Gastroesophageal sphincter (tissue), 4 donors: Measurements from ENCODE around the gene RNF11. TPM values are rescaled to one million over a fixed set of nuclear protein-coding genes. Genes with fewer than 3 reads are reported as not detected.

Experiments used
- ATAC-seq: fragments of 150-250 bp; one replicate; pipeline ENCODE4 v1.9.1; 2016; ENCODE audit warnings: mild to moderate bottlenecking, moderate library complexity
- H3K27ac ChIP-seq, 4 donors: fragments of 200-600 bp; sonication (generic) in 3 of 4; 1 replicate in 3 of 4; 2 replicates in 1 of 4; pipeline ENCODE4 v1.5.1; 2016 to 2019
- H3K27me3 ChIP-seq: fragments of 200-600 bp; sonication (generic); one replicate; pipeline ENCODE4 v1.5.1; 2019
- H3K36me3 ChIP-seq, 2 donors: fragments of 200-600 bp; sonication (generic); one replicate each; pipeline ENCODE4 v1.5.1; 2019; ENCODE audit warnings: control low read depth in 1 of 2
- H3K4me1 ChIP-seq, 3 donors: fragments of 200-600 bp; sonication (generic); 1 replicate in 2 of 3; 2 replicates in 1 of 3; pipeline ENCODE4 v1.5.1; 2016 to 2019; ENCODE audit warnings: control low read depth in 2 of 3
- H3K4me3 ChIP-seq, 2 donors: fragments of 200-600 bp; sonication (generic); one replicate each; pipeline ENCODE4 v1.5.1; 2019; ENCODE audit warnings: mild to moderate bottlenecking in 1 of 2, moderate library complexity in 1 of 2
- H3K9me3 ChIP-seq, 3 donors: fragments of 200-600 bp; sonication (generic); one replicate each; pipeline ENCODE4 v1.5.1; 2017 to 2019; ENCODE audit warnings: control low read depth in 2 of 3
- EP300 ChIP-seq: sonication (generic); formaldehyde crosslinking; IDR thresholded peaks from one replicate; pipeline ENCODE4 v1.6.1; 2017; ENCODE audit warnings: antibody characterized with exemption, mild to moderate bottlenecking
- POLR2A ChIP-seq, 2 donors: fragments of 450-650 bp; IDR thresholded peaks; one replicate each; pipeline ENCODE4 v1.6.1; 2017; ENCODE audit warnings: antibody characterized with exemption in 2 of 2, mild to moderate bottlenecking in 2 of 2, moderate library complexity in 1 of 2
- POLR2AphosphoS5 ChIP-seq: sonication (generic); formaldehyde crosslinking; IDR thresholded peaks from one replicate; pipeline ENCODE4 v1.6.1; 2017; ENCODE audit warnings: antibody characterized with exemption
- WGBS, 2 donors: methylation state at CpG; one replicate each; pipeline ENCODE4 v1.1.5; 2018; ENCODE audit warnings: low coverage in 1 of 2; 5-methylcytosine and 5-hydroxymethylcytosine counted together
- total RNA-seq, 4 donors: library from RNA; depleted of rRNA; stranded (reverse); fragments of >200 nt; gene quantifications; one replicate each; pipeline ENCODE4 v1.1.0, GENCODE V29; 2016
- TF ChIP-seq, protein P1 (sequence below), 4 experiments: fragments of 200-600 bp in 2 of 4; fragments of 450-650 bp in 2 of 4; sonication (generic) in 1 of 4; IDR thresholded peaks; one replicate each; pipeline ENCODE4 v1.5.1; 2017 to 2019; ENCODE audit warnings: antibody characterized with exemption in 4 of 4, mild to moderate bottlenecking in 2 of 4, moderate library complexity in 2 of 4

RNF11 gene
- total RNA-seq, 4 donors from 2014 or later = 96.7 to 156 (median 118) TPM

GRCh38 chr1:51265618-51266017, 29.5 kb downstream of the RNF11 start:
- H3K4me1 ChIP-seq = peaks cover 2 to 79% (median 17%) of the 10 kb centered on the region in 3 donors
- peaks cover 0 to 5% of the 10 kb centered on the region in 2 donors for H3K36me3 ChIP-seq
- no peak overlapping the region for H3K4me3 ChIP-seq
- 75 to 89% methylated on average over 3 of the region's 4 CpGs for WGBS, 2 donors
- ATAC-seq = no peak
- no peaks in the 10 kb centered on the region for H3K27me3 ChIP-seq
- no peaks in the 10 kb centered on the region for H3K9me3 ChIP-seq
- no peak for TF ChIP-seq POLR2AphosphoS5
- no peak for TF ChIP-seq EP300
- TF ChIP-seq, protein P1, sequence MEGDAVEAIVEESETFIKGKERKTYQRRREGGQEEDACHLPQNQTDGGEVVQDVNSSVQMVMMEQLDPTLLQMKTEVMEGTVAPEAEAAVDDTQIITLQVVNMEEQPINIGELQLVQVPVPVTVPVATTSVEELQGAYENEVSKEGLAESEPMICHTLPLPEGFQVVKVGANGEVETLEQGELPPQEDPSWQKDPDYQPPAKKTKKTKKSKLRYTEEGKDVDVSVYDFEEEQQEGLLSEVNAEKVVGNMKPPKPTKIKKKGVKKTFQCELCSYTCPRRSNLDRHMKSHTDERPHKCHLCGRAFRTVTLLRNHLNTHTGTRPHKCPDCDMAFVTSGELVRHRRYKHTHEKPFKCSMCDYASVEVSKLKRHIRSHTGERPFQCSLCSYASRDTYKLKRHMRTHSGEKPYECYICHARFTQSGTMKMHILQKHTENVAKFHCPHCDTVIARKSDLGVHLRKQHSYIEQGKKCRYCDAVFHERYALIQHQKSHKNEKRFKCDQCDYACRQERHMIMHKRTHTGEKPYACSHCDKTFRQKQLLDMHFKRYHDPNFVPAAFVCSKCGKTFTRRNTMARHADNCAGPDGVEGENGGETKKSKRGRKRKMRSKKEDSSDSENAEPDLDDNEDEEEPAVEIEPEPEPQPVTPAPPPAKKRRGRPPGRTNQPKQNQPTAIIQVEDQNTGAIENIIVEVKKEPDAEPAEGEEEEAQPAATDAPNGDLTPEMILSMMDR (IDR thresholded peaks at IDR 0.05) = no peak
- TF ChIP-seq POLR2A (IDR thresholded peaks at IDR 0.05) = no peak
- no peak overlapping the region for H3K27ac ChIP-seq

DNA sequence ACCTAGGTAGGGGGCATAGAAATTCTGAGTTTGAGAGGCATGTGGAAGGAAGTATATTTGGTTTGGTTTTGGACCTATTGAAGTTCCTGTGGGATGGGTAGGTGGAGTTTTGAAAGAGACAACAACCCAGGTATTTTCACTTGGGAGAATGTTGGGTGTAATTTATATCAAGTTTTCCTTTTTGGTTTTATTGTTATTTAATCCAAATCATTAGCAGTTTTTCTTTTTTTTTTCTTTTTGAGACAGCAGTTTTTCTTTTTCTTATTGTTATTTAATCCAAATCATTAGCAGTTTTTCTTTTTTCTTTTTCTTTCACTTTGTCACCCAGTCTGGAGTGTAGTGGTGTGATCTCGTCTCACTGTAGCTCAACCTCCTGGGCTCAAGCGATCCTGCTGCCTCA, 30.1 kb downstream of the RNF11 start:
- no peak for ATAC-seq
- no peaks in the 10 kb centered on the region for H3K27me3 ChIP-seq
- H3K4me1 ChIP-seq = peaks cover 2 to 73% (median 17%) of the 10 kb centered on the region in 3 donors
- no peaks in the 10 kb centered on the region for H3K9me3 ChIP-seq
- H3K4me3 ChIP-seq = no peak overlapping the region
- H3K36me3 ChIP-seq = peaks cover 0 to 10% of the 10 kb centered on the region in 2 donors
- WGBS, 2 donors = 83 to 88% methylated on average over 1 of the region's 2 CpGs
- TF ChIP-seq POLR2AphosphoS5 = no peak
- H3K27ac ChIP-seq = no peak overlapping the region

DNA sequence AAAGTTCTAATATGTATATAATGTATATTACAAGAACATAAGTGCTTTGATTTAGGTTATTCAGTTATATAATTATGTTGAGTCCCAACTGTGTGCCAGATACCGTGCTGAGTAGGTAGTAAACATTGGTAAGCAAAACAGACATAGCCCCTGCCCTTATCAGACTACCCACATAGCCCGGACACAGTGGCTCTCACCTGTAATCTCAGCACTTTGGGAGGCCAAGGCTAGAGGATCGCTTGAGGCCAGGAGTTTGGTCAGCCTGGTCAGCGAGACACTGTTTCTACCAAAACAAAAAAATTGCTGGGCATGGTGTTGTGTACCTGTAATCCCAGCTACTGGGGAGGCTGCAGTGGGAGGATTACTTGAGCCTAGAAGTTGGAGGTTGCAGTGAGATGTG, 30.7 kb downstream of the RNF11 start:
- Histone ChIP-seq H3K27ac (no peak overlapping the region), H3K4me1 (peaks cover 2 to 67% (median 17%) of the 10 kb centered on the region in 3 donors), H3K36me3 (peaks cover 0 to 15% of the 10 kb centered on the region in 2 donors), H3K4me3 (no peak overlapping the region), H3K9me3 (no peaks in the 10 kb centered on the region), H3K27me3 (no peaks in the 10 kb centered on the region)
- TF ChIP-seq POLR2AphosphoS5 (no peak), POLR2A (IDR thresholded peaks at IDR 0.05) (no peak), EP300 (no peak)
- TF ChIP-seq, protein P1 (IDR thresholded peaks at IDR 0.05) = no peak
- ATAC-seq = no peak
- WGBS, 2 donors = 96% methylated on average over 4 of the region's 4 CpGs; no CpG with 5 or more reads in 1 of the 2 donors

DNA sequence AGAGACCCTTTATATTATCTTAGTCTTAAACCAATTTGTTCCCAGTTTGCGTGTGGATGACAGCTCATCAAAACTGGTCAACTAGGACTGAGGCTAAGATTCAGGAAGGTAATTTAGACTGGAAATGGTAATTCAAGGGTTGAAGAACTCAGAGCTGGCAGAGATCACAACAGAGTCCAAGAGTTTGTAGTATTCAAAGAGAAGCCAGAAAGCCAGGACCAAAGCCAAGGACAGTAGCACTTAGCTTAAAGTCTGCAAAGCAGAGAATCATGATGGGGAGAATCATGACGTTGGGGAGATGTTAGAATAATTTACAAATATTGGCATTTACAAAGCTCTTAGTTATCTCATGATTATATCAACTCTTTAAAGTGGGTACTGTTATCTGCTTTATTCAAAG, 32.6 kb downstream of the RNF11 start:
- no peaks in the 10 kb centered on the region for H3K9me3 ChIP-seq
- no peak overlapping the region for H3K4me3 ChIP-seq
- peaks cover 2 to 52% (median 14%) of the 10 kb centered on the region in 3 donors for H3K4me1 ChIP-seq
- WGBS, 2 donors = 41 to 44% methylated on average over 2 of the region's 2 CpGs
- H3K36me3 ChIP-seq = peaks cover 0 to 32% of the 10 kb centered on the region in 2 donors
- TF ChIP-seq, protein P1 (IDR thresholded peaks at IDR 0.05) = no peak
- TF ChIP-seq EP300 (no peak), POLR2AphosphoS5 (no peak), POLR2A (IDR thresholded peaks at IDR 0.05) (no peak)
- no peak for ATAC-seq
- no peak overlapping the region for H3K27ac ChIP-seq
- H3K27me3 ChIP-seq = no peaks in the 10 kb centered on the region

DNA sequence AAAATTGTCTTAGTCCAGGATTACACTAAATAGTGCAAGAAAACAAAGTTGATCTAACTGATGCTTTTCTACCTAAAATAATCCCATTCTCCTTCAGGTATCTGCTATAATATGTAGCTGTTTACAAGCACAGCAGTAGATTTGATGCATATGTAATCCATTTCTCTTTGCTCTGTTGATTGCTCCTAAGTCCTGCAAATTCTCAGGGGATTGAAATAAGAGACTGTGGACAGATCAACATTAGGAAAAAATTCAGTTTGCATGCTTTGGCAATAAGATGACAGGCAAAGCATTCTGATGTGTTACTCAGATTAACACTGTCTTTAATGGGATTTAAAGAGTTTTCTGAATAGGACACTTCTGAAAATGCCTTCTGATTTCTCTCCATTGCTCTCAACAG, 34.7 kb downstream of the RNF11 start:
- TF ChIP-seq POLR2A (IDR thresholded peaks at IDR 0.05) = no peak
- TF ChIP-seq, protein P1 (IDR thresholded peaks at IDR 0.05) = no peak
- no peak for TF ChIP-seq POLR2AphosphoS5
- TF ChIP-seq EP300 = no peak
- no peak overlapping the region for H3K4me3 ChIP-seq
- peaks cover 0 to 46% of the 10 kb centered on the region in 2 donors for H3K36me3 ChIP-seq
- H3K9me3 ChIP-seq = no peaks in the 10 kb centered on the region
- no peak for ATAC-seq
- peaks cover 0 to 30% (median 3%) of the 10 kb centered on the region in 3 donors for H3K4me1 ChIP-seq
- H3K27me3 ChIP-seq = no peaks in the 10 kb centered on the region
- H3K27ac ChIP-seq = no peak overlapping the region
